Measurements from ENCODE around the gene HEG1.

The HEG1 gene

DNA sequence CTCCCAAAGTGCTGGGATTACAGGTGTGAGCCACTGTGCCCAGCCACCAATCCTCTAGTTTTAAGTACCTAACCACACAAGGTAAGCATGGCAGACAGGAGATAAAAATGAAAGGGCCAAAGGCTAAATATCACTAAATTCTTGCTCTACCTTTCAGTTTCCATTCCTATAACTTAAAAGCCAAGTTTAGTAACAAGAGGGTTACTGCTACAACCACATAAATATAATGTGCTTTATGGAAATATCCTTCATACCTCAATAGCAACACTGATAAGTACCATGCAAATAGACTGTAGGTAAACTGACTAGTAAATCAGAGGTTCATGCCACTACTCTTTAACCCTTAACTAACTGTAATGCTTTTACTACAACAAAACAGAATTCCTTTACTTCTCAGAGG, 82.5 kb downstream of the HEG1 start:
- intact Hi-C loops (cut with DNase I; ENCODE audit: low total_unique reads): no loop called here
- H3K9me3 ChIP-seq: no peaks in the 10 kb centered on the region
- no peak for DNase-seq
- TF ChIP-seq, protein P1, sequence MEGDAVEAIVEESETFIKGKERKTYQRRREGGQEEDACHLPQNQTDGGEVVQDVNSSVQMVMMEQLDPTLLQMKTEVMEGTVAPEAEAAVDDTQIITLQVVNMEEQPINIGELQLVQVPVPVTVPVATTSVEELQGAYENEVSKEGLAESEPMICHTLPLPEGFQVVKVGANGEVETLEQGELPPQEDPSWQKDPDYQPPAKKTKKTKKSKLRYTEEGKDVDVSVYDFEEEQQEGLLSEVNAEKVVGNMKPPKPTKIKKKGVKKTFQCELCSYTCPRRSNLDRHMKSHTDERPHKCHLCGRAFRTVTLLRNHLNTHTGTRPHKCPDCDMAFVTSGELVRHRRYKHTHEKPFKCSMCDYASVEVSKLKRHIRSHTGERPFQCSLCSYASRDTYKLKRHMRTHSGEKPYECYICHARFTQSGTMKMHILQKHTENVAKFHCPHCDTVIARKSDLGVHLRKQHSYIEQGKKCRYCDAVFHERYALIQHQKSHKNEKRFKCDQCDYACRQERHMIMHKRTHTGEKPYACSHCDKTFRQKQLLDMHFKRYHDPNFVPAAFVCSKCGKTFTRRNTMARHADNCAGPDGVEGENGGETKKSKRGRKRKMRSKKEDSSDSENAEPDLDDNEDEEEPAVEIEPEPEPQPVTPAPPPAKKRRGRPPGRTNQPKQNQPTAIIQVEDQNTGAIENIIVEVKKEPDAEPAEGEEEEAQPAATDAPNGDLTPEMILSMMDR (IDR thresholded peaks at IDR 0.05): no peak
- H3K36me3 ChIP-seq: peaks cover 17 to 79% (median 70%) of the 10 kb centered on the region in 3 donors
- H3K4me3 ChIP-seq: no peak overlapping the region
- no peaks in the 10 kb centered on the region for H3K4me1 ChIP-seq
- H3K27me3 ChIP-seq: no peaks in the 10 kb centered on the region
- H3K27ac ChIP-seq: no peak overlapping the region

DNA sequence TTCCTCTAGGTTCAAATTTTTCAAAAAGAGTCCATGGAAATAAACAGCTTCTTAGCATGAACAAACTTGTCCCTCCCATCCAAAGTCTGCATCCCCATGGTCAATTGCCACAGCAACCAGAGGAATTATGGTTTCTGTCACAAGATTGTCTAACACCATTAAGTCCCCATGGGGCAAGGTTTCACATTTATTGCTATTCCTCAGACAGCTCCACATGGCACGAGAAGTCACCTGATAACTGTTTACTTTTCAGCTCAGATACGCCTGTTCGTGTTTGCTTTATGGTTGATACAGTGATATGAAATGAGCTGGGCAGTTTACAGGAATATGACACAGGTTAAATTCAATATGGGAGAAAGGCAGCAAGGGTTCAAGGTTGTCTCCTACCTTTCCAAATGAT, 83.3 kb downstream of the HEG1 start:
- intact Hi-C loops (cut with DNase I; ENCODE audit: low total_unique reads): no loop called here
- DNase-seq: no peak
- TF ChIP-seq, protein P1 (IDR thresholded peaks at IDR 0.05): no peak
- no peak overlapping the region for H3K4me3 ChIP-seq
- H3K27ac ChIP-seq: no peak overlapping the region
- no peaks in the 10 kb centered on the region for H3K4me1 ChIP-seq
- H3K9me3 ChIP-seq: no peaks in the 10 kb centered on the region
- no peaks in the 10 kb centered on the region for H3K27me3 ChIP-seq
- peaks cover 17 to 79% (median 68%) of the 10 kb centered on the region in 3 donors for H3K36me3 ChIP-seq

DNA sequence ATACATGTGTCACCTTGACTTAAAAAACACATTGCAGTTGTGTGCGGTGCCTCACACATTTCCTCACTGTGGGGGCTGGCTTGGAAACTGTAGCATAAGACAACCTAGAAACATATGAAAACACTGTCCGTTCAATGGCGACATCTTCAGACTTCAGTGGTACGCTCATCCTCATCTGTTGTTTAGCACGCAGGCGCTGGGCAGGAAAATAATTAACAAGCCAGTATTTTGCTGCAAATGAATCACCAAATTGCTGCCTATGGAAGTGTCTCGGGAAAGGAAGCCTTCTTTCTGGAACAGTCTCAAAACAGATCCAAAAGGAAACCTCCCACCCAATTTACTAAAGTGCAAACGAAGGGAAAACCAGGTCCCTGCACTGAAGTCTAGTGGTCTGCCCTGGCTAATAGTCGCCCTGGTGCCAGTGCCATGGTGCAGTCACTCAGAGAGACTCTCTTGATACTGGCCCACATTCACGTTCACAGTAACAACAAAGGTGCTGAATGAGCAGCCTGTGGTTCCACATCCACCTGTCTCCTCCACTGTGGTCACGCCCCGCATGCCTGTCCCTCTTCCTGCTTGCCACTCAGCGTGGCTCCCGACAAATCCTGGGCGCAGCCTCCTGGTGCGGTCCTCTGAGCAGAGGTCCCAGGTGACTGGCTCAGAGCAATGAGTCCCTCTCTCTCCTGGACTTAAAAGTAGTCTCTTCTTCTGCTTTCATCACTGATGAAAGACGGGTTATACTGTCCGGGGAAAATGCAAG, 85.7 kb downstream of the HEG1 start:
- Histone ChIP-seq H3K4me3 (no peak overlapping the region), H3K36me3 (peaks cover 17 to 61% (median 61%) of the 10 kb centered on the region in 3 donors), H3K27me3 (no peaks in the 10 kb centered on the region), H3K4me1 (no peaks in the 10 kb centered on the region), H3K9me3 (no peaks in the 10 kb centered on the region), H3K27ac (no peak overlapping the region)
- intact Hi-C loops (cut with DNase I; ENCODE audit: low total_unique reads): no loop called here
- no peak for DNase-seq
- TF ChIP-seq, protein P1 (IDR thresholded peaks at IDR 0.05): no peak

DNA sequence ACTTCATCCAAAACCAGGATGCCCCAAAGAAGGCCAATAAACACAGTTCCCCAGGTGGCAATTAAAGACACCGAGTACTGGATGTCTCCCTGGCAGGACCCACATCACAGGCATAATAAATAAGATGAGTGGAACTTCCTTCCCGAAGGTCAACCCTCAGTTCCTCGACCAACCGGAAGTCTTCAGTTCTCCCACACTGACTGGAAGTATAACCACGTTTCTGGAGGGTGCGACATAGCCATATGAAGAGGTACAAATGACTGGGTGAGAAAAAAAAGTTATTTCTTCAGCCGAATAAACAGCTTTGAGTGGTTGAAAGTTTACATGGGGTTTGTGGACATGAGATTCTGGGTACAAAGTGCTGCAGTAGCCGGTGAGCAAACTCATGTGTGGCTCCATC, 86.6 kb downstream of the HEG1 start:
- no peak overlapping the region for H3K4me3 ChIP-seq
- intact Hi-C loops (cut with DNase I; ENCODE audit: low total_unique reads): no loop called here
- TF ChIP-seq, protein P1 (IDR thresholded peaks at IDR 0.05): no peak
- H3K4me1 ChIP-seq: no peaks in the 10 kb centered on the region
- H3K36me3 ChIP-seq: peaks cover 17 to 60% (median 52%) of the 10 kb centered on the region in 3 donors
- DNase-seq: no peak
- no peaks in the 10 kb centered on the region for H3K9me3 ChIP-seq
- no peaks in the 10 kb centered on the region for H3K27me3 ChIP-seq
- H3K27ac ChIP-seq: no peak overlapping the region

DNA sequence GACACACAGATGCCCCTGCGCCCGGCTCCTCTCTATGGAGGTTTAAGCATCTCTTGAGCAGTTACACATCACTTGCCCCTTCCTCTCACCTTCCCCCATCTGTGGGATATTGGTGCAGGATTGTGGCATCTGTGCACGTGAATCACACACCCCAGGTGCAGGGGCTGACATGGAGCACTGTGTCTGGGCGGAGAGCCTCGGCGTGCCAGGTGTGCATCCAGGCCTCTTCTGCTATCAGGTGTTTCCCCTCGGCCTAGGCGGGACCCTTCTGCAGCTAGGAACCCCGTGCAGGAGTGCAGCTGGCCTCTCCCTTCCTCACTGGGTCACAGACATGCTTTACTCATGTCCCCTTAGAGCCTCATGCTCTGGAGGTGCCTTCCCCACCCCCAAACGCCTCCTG, 87.8 kb downstream of the HEG1 start:
- no peaks in the 10 kb centered on the region for H3K9me3 ChIP-seq
- no peak overlapping the region for H3K27ac ChIP-seq
- H3K27me3 ChIP-seq: no peaks in the 10 kb centered on the region
- peaks cover 17 to 50% (median 43%) of the 10 kb centered on the region in 3 donors for H3K36me3 ChIP-seq
- TF ChIP-seq, protein P1 (IDR thresholded peaks at IDR 0.05): no peak
- intact Hi-C loops (cut with DNase I; ENCODE audit: low total_unique reads): no loop called here
- H3K4me3 ChIP-seq: no peak overlapping the region
- no peaks in the 10 kb centered on the region for H3K4me1 ChIP-seq
- DNase-seq: no peak

Measured in tibial artery (tissue), 4 donors.